GOT3 (cell line): Measurements from ENCODE around the gene ARG1.
"Not testable (repeated sequence)": the region's sequence is repeated elsewhere in the genome, so short reads cannot be mapped to it uniquely, and the experiment has no call there.

Experiments used
- DNase-seq: peaks from one replicate; lab custom pipeline; 2025; ENCODE audit warnings: mixed read lengths; lab: John Stamatoyannopoulos, UW

ARG1 gene

DNA sequence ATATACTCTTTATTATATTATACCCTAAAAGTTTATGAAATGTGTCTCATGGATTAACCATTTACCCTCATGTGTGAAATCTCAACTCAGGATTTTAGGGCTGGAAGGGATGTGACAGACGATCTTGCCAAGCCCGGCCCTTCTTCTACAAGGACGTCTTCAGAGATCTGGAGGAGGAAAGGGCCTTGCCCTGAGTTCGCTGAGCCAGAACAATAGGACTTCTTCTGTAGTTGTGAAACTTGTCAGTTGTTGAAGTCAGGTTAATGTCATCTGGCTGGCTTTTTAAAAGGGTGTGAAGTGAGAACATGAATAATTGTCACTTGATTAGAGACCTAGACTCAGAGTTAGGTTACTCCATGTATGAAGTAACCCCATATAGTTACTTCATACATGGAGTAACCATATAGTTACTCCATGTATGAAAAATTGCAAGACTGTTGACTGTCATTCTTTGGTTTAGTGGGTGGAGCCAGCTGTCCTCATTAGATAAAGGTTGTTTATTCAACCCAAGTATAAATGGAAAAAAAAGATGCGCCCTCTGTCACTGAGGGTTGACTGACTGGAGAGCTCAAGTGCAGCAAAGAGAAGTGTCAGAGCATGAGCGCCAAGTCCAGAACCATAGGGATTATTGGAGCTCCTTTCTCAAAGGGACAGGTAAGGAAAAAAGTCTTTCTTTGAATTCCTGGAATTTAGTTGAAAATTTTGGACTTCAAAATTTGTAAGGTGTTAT lies at the start of gene ARG1:
Gene ARG1 (plus strand): TSS at position 541 of the 730 bp plus-strand sequence. CDS start 57 bp downstream, at position 598.
- DNase-seq, result no peak

DNA sequence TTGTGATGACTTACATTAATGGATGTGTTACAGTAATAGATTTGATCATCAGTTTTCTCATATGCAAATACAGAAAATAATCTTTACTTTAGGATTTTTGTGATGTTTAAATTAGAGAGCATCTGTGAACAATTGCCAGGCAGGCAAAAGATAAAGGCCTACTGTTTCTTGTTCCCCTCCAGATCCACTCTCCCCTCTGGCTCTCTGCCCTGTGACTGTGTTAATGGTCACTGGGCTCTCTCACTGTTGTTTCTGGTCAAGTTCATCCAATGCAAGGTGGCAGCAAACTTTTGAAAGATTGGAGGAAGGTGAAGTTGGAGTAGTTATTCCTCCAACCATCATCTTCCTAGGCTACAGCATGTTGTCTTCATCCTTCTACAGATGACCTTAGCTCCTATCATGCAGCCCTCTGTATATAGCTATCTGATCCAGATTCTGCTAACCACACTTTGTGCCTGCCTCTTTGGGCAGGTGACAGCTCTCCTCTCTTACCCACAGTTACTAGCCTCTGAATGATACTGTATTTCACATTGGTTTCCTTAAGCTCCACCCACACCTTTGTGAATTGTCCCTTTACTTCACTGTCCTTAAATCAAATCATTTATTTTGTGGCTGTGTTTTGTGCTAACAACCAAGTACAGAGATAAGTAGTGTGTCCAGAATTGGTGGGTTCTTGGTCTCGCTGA lies 48.9 kb upstream of the ARG1 start:
- no peak for DNase-seq

DNA sequence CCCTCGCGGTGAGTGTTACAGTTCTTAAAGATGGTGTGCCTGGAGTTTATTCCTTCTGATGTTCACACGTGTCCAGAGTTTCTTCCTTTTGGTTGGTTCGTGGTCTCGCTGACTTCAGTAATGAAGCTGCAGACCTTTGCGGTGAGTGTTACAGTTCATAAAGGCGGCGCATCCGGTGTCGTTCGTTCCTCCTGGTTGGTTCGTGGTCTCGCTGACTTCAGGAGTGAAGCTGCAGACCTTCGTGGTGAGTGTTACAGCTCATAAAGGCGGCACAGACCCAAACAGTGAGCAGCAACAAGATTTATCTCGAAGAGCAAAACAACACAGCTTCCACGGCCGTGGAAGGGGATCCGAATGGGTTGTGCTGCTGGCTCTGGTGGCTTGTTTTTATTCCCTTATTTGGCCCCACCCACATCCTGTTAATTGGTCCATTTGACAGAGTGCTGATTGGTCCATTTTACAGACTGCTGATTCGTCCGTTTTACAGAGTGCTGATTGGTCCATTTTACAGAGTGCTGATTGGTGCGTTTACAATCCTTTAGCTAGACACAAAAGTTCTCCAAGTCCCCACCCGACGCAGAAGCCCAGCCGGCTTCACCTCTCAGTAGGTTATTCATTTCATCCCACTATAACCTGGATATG lies 48.2 kb upstream of the ARG1 start:
- no peak for DNase-seq

DNA sequence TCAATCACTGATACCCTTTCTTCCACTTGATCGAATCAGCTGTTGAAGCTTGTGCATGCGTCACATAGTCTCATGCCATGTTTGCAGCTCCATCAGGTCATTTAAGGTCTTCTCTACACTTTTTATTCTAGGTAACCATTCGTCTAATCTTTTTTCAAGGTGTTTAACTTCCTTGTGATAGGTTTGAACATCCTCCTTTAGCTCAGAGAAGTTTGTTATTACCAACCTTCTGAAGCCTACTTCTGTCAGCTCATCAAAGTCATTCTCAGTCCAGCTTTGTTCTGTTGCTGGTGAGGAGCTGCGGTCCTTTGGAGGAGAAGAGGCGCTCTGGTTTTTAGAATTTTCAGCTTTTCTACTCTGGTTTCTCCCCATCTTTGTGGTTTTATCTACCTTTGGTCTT lies 42.1 kb upstream of the ARG1 start:
- not testable (repeated sequence) for DNase-seq

DNA sequence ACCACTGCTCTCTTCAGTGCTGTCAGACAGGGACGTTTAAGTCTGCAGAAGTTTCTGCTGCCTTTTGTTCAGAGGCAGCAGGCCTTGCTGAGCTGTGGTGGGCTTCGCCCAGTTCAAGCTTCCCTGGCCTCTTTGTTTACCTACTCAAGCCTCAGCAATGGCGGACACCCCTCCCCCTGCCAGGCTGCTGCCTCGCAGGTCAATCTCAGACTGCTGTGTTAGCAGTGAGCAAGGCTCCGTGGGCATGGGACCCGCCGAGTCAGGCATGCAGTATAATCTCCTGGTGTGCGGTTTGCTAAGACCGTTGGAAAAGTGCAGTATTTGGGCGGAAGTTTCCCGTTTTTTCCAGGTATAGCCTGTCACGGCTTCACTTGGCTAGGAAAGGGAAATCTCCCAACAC lies 41.3 kb upstream of the ARG1 start:
- DNase-seq, result not testable (repeated sequence)

DNA sequence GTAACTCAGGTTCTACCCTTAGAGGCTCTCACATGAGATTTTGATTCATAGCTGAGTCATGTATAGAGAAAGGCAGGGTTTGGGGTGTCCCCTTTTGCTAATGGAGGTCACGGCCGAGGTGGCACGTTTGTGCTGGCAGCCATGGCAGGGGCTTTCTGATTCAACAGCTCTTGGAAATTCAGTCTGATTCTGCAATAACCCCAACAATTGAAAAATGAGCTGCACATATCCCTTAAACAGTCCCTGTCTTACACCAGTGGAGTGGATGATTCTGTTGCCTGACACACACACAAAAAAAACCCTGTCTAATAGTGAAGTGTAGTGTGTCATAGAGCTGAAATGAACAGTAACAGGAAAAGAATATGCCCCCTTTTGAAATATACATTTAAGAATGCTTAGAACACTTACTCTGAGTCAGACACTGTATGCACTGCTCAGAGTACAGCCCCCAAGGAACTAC lies 40.4 kb upstream of the ARG1 start:
- no peak for DNase-seq

DNA sequence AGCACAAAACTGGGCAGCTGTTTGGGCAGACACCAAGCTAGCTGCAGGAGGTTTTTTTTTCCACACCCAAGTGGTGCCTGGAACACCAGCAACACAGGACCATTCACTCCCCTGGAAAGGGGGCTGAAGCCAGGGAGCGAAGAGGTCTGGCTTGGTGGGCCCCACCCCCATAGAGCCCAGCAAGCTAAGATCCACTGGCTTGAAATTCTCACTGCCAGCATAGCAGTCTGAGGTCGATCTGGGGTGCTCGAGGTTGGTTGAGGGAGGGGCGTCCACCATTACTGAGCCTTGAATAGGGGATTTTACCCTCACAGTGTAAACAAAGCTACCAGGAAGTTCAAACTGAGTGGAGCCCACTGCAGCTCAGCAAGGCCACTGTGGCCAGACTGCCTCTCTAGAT lies 34.4 kb upstream of the ARG1 start:
- not testable (repeated sequence) for DNase-seq

DNA sequence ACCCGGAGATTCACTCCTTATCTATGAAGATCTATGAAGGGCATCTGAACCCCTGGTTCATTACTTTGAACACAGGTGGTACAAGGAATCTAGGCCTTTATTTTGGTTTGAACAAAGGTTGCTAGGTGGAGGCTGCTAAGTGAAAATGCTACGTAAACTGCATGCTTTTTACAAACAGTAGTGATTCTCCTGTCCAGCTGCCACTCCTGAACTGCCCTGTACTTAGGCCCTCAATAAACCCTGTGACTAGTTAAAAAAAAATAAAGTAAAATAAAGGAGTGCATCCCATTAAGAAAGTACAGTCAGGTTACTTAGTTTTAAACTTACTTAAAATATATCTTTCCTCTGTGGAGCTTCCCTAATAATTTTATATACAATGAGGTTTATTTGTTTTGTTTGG lies 27.7 kb upstream of the ARG1 start:
- no peak for DNase-seq

DNA sequence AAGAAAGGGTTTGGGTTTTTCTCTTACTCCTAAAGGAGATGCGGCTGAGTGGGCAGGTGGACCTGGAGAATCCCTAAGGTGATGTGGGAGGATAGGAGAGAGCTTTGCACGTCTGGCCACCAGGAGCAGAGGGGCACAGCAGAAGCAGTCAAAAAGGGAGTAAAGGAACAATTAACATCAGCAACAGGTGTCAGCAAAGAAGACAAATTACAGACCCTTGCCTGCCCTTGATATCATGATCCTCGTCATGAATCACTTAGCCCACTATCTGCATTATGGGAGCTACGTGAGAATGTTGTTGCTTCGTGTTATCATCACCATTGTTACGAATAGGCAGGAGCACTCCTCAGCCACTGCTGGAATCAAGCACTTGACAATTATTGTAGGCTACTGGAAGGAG lies 25.5 kb upstream of the ARG1 start:
- no peak for DNase-seq

DNA sequence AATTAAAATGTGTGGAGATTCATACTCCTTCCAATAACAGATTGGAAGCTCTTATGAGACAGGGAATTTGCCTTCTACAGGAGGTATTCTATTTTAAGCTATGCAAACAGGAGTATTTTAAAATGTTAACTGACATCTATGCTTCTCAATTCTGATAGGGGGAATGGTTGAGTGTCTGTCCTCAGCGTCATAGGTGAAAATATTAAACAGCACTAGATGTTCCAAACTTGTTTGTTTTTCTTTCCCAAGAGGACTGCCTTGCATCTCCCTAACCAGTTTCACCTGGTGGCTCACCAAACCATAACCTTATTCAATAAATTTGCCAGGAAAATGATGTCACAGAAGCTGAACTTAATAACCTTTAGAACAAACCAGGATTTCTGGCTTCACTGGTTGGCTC lies 24.6 kb upstream of the ARG1 start:
- DNase-seq, result no peak

DNA sequence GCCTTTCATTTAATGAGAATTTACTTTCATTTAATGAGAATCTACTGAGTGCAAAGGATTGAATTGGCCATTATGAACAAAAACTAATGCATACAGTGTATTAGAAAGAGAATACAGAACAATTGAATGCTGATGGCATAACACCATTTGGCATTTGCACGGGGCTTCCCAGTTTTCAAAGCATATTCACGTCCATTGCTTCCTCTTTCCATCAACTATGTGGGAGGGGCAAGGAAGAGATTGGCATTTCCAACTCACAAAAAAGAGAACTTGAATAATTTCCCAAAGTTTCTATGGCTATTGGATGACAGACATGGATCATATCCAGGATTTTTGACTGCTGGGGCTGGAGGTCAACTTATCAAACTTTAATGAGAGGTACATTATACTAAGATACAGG lies 23.2 kb upstream of the ARG1 start:
- DNase-seq, result no peak

DNA sequence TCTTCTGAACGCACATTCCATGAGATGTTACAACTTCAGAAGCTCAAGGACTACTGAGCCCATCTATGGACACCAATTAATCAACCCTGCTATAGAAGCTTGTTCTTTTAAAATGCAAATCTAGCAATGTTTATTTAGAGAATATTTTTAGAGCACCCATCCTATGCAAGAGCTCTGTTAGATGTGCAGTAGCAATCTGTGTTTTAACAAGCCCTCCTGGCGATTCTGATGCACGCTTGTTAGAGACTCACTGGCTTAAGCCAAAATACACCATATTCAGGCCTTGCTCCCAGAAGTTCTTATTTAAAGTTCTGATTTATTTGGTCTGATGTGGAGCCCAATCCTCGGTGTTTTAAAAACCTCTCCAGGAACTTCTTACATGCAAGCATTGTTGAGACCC lies 21.1 kb upstream of the ARG1 start:
- no peak for DNase-seq

DNA sequence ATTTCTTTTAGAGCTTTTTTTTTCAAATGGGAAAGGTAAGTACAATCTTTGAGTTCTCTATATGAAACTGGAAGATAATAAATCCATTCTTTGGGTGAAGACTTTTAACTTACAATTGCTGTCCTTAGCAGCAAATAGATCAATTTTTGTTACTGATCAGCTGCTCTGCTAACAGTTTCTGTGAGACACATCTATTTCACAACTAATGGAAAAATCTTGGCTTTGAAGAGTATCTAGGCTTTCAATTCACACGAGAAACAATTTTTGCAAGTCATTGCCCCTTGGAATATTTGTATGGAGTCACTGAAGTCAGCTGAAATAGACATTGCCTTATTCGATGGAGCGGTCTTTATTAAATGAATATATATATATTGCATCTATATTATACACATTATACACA lies 20.5 kb upstream of the ARG1 start:
- DNase-seq, result no peak

DNA sequence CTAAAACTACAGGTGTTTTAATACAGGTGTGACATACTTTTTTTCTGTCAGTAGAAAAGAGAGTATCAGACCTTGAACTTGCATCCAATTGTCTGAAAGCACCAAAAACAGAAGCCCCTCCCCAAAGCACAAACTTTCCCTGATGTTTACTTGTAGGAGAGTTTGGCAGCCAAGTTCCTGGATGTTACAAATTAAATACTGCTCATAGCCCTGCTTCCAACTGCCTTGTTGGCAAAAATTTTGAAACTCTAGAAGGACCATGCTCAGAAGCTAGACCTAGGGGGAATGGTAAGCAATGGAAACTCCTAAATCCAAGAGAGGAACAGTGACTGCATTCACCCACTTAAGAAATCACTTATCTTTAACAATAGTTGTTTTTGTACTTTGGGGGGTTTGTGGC lies 17.0 kb upstream of the ARG1 start:
- DNase-seq, result no peak

DNA sequence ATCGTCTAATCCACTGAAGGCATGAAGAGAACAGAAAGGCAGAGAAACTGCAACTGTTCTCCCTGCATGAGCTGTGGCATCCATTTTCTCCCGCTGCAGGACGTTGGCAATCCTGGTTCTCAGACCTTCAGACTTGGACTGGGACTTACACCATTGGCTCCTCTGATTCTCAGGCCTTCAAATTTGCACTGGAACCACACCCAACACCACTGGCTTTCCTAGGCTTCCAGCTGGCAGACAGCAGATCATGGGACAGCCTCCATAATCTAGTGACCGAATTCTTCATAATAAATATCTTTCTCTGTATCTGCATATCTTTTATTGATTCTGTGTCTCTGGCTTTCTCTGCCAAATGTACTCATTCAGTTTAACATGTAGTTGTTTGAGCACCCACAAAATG lies 14.1 kb upstream of the ARG1 start:
- no peak for DNase-seq

DNA sequence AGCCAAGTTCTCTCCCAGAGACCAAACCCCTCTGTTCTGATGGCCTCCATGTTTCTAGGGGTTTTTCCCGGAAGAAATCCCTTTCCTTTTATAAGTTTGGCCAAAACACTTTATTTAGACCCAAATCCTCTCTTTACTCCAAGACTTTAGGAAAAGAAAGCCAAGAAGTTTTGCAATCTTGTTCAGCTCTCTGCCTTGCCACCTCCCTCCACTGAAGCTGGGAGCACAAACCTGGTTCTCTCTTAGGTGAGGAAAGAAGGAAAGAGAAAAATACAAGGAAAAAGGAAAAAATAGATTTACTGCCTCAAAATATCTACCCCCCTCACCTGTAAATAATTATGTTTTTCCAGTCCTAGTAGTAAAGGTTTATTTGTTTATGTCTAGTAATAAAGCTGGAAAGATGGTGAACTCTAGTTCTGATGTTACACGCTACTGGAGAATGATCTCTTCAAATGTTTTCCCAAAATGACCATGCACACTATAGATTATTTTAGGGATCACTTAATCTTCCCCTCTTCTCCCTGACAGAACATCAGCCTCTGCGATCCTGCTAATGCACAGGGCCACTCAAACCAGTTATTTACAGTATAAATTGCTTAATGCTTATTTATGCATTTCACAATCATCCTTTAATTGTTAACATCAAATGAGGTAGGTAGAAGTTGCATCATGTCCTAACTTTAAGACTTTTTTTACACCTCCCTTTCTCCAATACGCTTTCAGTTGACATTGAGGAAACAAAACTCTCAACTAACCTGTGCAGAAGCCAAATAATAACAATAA lies 10.9 kb upstream of the ARG1 start:
- DNase-seq, result no peak

DNA sequence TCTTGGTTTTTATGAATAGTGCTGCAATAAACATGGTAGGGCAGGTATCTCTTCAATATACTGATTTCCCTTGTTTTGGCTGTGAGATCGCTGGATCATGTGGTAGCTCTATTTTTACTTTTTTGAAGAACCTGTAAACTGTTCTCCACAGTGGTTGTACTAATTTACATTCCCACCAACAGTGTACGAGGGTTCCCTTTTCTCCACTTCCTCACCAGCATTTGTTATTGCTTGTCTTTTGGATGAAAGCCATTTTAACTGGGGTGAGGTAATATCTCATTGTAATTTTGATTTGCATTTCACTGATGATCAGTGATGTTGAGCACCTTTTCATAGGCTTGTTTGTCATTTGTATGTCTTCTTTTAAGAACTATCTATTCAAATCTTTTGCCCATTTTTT lies 8.0 kb upstream of the ARG1 start:
- DNase-seq, result no peak

DNA sequence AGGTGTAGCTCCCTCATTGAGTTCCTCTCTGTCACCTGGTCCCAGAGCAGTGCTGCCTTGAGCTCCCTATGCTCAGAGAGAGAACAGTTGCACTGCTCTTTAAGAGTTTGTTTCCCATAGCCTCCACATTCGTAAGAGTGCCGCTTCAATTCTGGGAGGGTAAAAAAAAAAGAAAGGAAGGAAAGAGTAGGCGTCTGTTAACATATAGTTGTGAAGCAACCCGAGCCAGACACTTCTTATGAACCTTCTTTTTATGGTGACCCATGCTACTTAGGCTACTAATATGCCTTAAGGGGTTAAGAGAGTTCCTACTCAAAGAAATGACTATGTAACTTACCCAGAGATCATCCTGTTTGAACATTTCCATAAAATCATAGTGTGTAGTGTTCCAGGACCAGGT lies 4.3 kb upstream of the ARG1 start:
- DNase-seq, result no peak

DNA sequence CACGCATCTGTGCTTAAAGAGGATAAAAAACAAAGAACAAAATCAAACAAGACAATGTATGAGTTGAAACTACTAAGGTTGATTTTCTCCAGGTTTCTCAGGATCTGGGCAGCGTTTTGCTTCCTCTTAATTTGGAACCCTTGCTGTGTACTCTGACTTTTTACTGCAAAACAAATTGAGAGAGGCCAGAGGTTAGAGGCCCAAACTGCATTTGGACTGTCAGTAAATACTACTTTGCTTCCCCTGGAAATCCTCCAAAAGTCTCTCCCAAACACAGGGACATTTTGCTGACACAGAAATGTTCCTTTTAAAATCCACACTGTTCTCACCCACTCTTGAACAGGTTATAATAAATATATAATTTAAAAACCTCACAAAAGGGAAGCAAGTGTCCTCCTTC lies 1.1 kb downstream of the ARG1 start:
- no peak for DNase-seq

DNA sequence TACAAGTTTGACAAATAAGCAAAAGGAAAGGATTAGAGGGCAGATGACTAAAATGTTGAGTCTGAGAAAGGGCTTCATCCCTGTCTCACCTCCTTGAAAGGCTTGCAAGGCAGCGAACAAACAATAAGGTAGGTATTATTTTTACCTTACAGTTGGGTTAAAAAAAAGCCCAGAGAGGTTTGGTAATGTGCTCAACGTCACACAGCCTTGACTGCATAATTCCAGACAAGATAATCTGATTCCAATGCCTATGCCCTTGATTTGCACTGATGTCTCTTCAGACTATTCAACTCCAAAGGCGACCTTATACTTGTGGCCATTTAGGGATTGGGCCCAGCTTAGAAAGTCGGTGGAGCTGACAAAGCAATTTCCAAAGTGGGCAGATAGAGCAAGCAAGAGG lies 1.7 kb downstream of the ARG1 start:
- DNase-seq, result no peak

DNA sequence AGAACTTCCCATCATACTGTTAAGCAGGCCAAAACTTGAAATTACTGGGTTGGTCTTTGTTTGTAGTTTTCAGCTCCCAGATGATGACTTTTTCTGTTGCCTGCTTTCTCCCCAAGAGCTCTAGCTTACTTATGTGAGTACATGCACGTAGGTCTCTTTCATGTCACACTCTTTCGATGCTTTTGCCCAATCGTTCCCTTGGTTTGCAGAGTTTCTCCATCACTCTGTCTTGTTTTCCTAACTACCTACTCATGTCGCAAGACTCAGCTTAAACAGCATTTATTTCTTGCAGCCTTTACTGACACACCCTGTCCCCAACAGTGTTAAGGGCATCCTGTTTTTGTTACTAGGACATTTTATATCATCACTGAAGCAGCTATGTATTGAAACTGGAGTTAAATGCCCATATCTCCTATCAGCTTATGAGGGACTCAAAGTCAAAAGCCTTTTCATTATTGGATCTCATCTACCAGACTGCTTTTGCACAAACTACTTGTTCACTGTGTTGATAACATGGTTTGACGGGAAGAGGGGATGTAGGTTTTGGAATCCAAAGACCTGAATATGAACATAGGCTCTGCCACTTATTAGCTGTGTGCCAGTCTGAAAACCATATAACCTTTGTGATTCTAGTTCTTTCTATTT lies 2.9 kb downstream of the ARG1 start:
- no peak for DNase-seq

DNA sequence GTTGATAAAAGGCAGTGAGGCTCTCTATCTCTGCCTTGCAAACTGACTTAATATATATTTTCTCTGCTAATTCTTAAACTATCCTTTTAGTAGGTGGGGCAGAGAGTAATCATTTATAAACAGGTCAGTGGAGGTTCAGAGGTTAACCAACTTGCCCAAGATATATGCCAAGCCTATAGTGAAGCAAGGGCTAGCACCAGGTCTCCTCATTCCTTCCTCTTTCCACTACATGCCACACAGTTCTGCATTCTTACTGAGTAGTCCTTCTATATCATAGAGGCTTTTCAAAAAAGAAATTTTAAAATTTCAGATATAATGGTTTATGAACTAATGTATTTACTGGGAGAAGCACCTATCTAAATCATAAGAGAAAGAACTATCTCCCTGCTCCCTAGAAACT lies 8.5 kb downstream of the ARG1 start:
- DNase-seq, result no peak
